Erythroblast (primary cell): ENCODE measurements around the gene ROPN1L.

Source experiments
- GATA1 ChIP-seq: IDR thresholded peaks from 2 replicates; pipeline ENCODE4 v1.6.1; 2011; ENCODE audit warnings: low read depth, mild to moderate bottlenecking, control low read depth, low read length, moderate library complexity
- POLR2A ChIP-seq: IDR thresholded peaks from 2 replicates; pipeline ENCODE4 v1.6.1; 2011; ENCODE audit warnings: mild to moderate bottlenecking, low read length

GRCh38 chr5:10497554-10497953, 55.9 kb downstream of the ROPN1L start:
- TF ChIP-seq POLR2A, result no peak
- no peak for TF ChIP-seq GATA1
